ENCODE measurements around the gene MAP2K6.

The MAP2K6 gene

DNA sequence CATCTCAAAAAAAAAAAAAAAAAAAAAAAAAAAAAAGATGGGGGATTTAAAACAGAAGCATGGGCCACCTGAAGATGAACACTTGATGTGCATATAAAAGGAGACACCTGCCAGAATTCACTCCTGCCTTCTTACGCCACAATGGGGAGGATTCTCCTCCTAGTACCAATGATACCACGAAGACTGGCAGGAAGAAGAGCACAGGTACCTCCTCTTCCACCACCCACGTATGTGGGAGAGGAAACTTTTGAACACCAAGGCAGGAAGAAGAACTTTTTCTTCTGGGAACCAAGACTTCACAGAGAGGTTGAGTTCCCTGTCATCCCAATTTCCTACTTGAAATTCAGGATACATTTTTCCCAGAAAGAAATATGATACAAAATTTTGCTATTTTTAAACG is 2.7 kb upstream of the MAP2K6 start:
- DNase-seq, result no peak
- Mint-ChIP-seq H3K4me3 (no peak overlapping the region), H3K27ac (no peak overlapping the region), H3K27me3 (no peaks in the 10 kb centered on the region), H3K36me3 (ENCODE audit: insufficient read depth) (no peaks in the 10 kb centered on the region), H3K4me1 (ENCODE audit: low read depth in 2 of 2) (no peaks in the 10 kb centered on the region), H3K9me3 (no peaks in the 10 kb centered on the region)
- ATAC-seq (replicated peaks), result no peak

- Mint-ChIP-seq H3K4me3 (no peak overlapping the region), H3K27ac (no peak overlapping the region), H3K36me3 (ENCODE audit: insufficient read depth) (no peaks in the 10 kb centered on the region), H3K4me1 (ENCODE audit: low read depth in 2 of 2) (peaks cover 0 to under 1% of the 10 kb centered on the region in 2 donors), H3K9me3 (no peaks in the 10 kb centered on the region), H3K27me3 (no peaks in the 10 kb centered on the region)
- DNase-seq (no peak), ATAC-seq (replicated peaks) (no peak)
Observed at GRCh38 chr17:69412251-69412671, 2.2 kb upstream of the MAP2K6 start.

GRCh38 chr17:69415431-69415830 is 934 bp downstream of the MAP2K6 start:
- H3K27ac Mint-ChIP-seq, result no peak overlapping the region
- peaks cover 4 to 16% of the 10 kb centered on the region in 2 donors for H3K4me1 Mint-ChIP-seq (ENCODE audit: low read depth in 2 of 2)
- no peak for ATAC-seq (replicated peaks)
- no peaks in the 10 kb centered on the region for H3K9me3 Mint-ChIP-seq
- no peak for DNase-seq
- H3K4me3 Mint-ChIP-seq, result no peak overlapping the region
- H3K36me3 Mint-ChIP-seq (ENCODE audit: insufficient read depth), result peaks cover 2% of the 10 kb centered on the region
- no peaks in the 10 kb centered on the region for H3K27me3 Mint-ChIP-seq

GRCh38 chr17:69417545-69418483 is 3.3 kb downstream of the MAP2K6 start:
- H3K9me3 Mint-ChIP-seq, result no peaks in the 10 kb centered on the region
- ATAC-seq (replicated peaks), result no peak
- peak overlapping the region; percentile 11 to 56 for H3K27ac Mint-ChIP-seq

GRCh38 chr17:69418535-69418934 is 4.0 kb downstream of the MAP2K6 start:
- no peak for ATAC-seq (replicated peaks)
- no peak for DNase-seq
- Mint-ChIP-seq H3K36me3 (ENCODE audit: insufficient read depth) (peaks cover 2% of the 10 kb centered on the region), H3K4me3 (no peak overlapping the region), H3K27me3 (no peaks in the 10 kb centered on the region), H3K27ac (peak overlapping the region; percentile 19 to 72), H3K9me3 (no peaks in the 10 kb centered on the region), H3K4me1 (ENCODE audit: low read depth in 2 of 2) (peaks cover 7 to 27% of the 10 kb centered on the region in 2 donors)

More at GRCh38 chr17:69417545-69418483, 3.3 kb downstream of the MAP2K6 start:
- peaks cover 2% of the 10 kb centered on the region for H3K36me3 Mint-ChIP-seq (ENCODE audit: insufficient read depth)
- peak overlapping the region in 1 of 2 donors; percentile 61 for H3K4me3 Mint-ChIP-seq
- no peaks in the 10 kb centered on the region for H3K27me3 Mint-ChIP-seq
- H3K4me1 Mint-ChIP-seq (ENCODE audit: low read depth in 2 of 2), result peaks cover 4 to 24% of the 10 kb centered on the region in 2 donors
- DNase-seq, result no peak

DNA sequence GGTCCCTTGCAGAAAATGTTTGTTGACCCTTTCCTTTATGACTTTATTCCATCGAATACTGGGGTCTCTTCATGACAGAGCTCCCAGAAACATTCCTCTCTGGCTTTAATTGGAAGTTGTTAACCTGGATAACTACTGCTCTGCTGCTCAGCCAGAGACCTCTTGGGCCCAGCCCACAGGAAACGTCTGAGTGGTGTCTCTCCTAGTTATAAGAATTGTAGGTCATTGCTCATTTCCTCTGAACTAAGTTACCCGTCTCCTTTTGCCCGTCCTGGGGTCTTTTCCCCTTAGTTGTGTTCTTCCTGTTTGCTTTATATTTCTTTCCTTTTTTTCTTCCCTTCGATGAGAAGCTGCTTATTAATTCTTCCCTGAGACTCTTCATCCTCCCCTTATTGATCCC is 9.0 kb downstream of the MAP2K6 start:
- H3K9me3 Mint-ChIP-seq, result no peaks in the 10 kb centered on the region
- no peaks in the 10 kb centered on the region for H3K27me3 Mint-ChIP-seq
- H3K4me1 Mint-ChIP-seq (ENCODE audit: low read depth in 2 of 2), result peaks cover 24 to 40% of the 10 kb centered on the region in 2 donors
- DNase-seq, result no peak
- peak; percentile 78 for ATAC-seq (replicated peaks)
- peak overlapping the region; percentile 34 to 49 for H3K4me3 Mint-ChIP-seq
- H3K27ac Mint-ChIP-seq, result peak overlapping the region in 1 of 2 donors; percentile 65
- peaks cover 2% of the 10 kb centered on the region for H3K36me3 Mint-ChIP-seq (ENCODE audit: insufficient read depth)

GRCh38 chr17:69424287-69425041 is 10.0 kb downstream of the MAP2K6 start:
- peaks cover 28 to 42% of the 10 kb centered on the region in 2 donors for H3K4me1 Mint-ChIP-seq (ENCODE audit: low read depth in 2 of 2)
- no peaks in the 10 kb centered on the region for H3K27me3 Mint-ChIP-seq
- peaks cover 2% of the 10 kb centered on the region for H3K36me3 Mint-ChIP-seq (ENCODE audit: insufficient read depth)
- no peak overlapping the region for H3K4me3 Mint-ChIP-seq
- no peak for DNase-seq
- ATAC-seq (replicated peaks), result no peak
- H3K9me3 Mint-ChIP-seq, result no peaks in the 10 kb centered on the region
- H3K27ac Mint-ChIP-seq, result peak overlapping the region in 1 of 2 donors; percentile 65

DNA sequence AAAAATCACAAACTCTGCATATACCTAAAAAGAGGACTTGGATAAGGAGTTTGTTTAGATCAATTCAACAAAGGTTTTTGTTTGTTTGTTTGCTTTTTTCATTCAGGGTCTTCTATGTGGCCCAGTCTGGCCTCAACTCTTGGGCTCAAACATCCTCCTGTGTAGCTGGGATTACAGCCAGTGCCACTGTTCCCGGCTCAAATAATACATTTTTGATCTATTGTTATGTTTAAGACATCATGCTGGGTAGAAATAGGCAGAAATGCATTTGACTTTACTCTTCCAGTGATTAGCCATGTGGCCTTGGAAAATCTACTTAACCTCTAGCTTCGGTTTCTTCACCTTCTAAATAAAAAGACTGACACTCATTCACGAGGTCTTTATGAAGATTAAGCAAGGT is 11.5 kb downstream of the MAP2K6 start:
- H3K4me1 Mint-ChIP-seq (ENCODE audit: low read depth in 2 of 2), result peaks cover 38 to 51% of the 10 kb centered on the region in 2 donors

GRCh38 chr17:69427486-69428197 is 13.1 kb downstream of the MAP2K6 start:
- Mint-ChIP-seq H3K27ac (no peak overlapping the region), H3K4me1 (ENCODE audit: low read depth in 2 of 2) (peaks cover 41 to 47% of the 10 kb centered on the region in 2 donors), H3K36me3 (ENCODE audit: insufficient read depth) (peaks cover 4% of the 10 kb centered on the region), H3K9me3 (no peaks in the 10 kb centered on the region), H3K27me3 (no peaks in the 10 kb centered on the region), H3K4me3 (no peak overlapping the region)
- ATAC-seq (replicated peaks) (no peak), DNase-seq (no peak)

More for the DNA sequence above, 11.5 kb downstream of the MAP2K6 start:
- Mint-ChIP-seq H3K4me3 (no peak overlapping the region), H3K27me3 (no peaks in the 10 kb centered on the region), H3K36me3 (ENCODE audit: insufficient read depth) (peaks cover 4% of the 10 kb centered on the region), H3K27ac (peak overlapping the region in 1 of 2 donors; percentile 47), H3K9me3 (no peaks in the 10 kb centered on the region)
- DNase-seq (no peak), ATAC-seq (replicated peaks) (no peak)

- DNase-seq (no peak), ATAC-seq (replicated peaks) (no peak)
- Mint-ChIP-seq H3K27me3 (no peaks in the 10 kb centered on the region), H3K27ac (peak overlapping the region in 1 of 2 donors; percentile 81), H3K9me3 (no peaks in the 10 kb centered on the region), H3K36me3 (ENCODE audit: insufficient read depth) (peaks cover 4% of the 10 kb centered on the region), H3K4me3 (no peak overlapping the region), H3K4me1 (ENCODE audit: low read depth in 2 of 2) (peaks cover 43 to 45% of the 10 kb centered on the region in 2 donors)
Observed at GRCh38 chr17:69428252-69428980, 13.9 kb downstream of the MAP2K6 start.

DNA sequence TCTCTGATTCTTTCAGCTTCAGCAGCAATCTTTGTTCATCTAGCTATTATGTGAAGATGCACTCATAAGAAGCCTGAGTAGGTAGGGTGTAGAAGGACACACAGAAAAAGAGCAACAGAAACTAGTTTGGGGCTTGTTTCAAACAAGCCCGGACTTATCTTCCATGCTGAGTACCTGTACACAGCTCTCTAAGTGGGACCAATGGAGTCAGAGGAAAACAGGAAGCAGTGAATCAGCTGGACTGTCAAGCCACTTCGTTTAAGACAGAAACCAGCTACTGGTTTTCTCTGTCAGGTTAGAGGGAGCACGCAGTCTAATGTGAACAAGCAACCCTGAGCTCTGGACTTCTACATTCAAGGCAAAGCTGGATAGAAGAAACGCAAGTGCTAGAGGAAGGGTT is 16.0 kb downstream of the MAP2K6 start:
- Mint-ChIP-seq H3K4me1 (ENCODE audit: low read depth in 2 of 2) (peaks cover 34 to 41% of the 10 kb centered on the region in 2 donors), H3K9me3 (no peaks in the 10 kb centered on the region), H3K36me3 (ENCODE audit: insufficient read depth) (peaks cover 4% of the 10 kb centered on the region), H3K4me3 (no peak overlapping the region), H3K27ac (no peak overlapping the region), H3K27me3 (no peaks in the 10 kb centered on the region)
- DNase-seq (no peak), ATAC-seq (replicated peaks) (no peak)

DNA sequence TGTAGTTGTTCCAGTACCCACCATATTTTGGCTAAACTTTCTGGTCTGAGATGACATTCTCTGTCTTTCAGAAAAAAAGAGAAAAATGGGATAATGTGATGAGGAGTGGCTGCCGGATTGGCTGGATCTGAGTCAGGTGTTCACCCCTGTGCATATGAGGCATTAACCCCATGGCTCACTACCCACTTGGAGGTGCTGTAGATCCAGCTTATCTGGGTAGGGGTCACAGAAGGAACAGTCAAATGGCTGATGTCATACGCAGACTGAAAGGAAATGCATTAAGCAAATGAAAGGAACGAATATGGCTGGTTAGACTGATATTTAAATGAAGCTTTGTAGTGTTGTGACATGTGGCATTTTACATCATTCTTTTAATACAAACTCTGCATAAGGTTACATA is 17.3 kb downstream of the MAP2K6 start:
- H3K27ac Mint-ChIP-seq, result peak overlapping the region in 1 of 2 donors; percentile 39
- peaks cover 24 to 32% of the 10 kb centered on the region in 2 donors for H3K4me1 Mint-ChIP-seq (ENCODE audit: low read depth in 2 of 2)
- DNase-seq (no peak), ATAC-seq (replicated peaks) (no peak)
- no peaks in the 10 kb centered on the region for H3K9me3 Mint-ChIP-seq
- no peaks in the 10 kb centered on the region for H3K27me3 Mint-ChIP-seq
- H3K4me3 Mint-ChIP-seq, result no peak overlapping the region
- H3K36me3 Mint-ChIP-seq (ENCODE audit: insufficient read depth), result peaks cover 4% of the 10 kb centered on the region
